Measurements from ENCODE around the gene DOK3.

Gene DOK3

GRCh38 chr5:177493795-177494345, 15.8 kb downstream of the DOK3 start:
- DNase-seq (ENCODE audit: insufficient read length, low spot score) (no peak), FAIRE-seq (no peak)
- no peak for TF ChIP-seq CTCF (IDR thresholded peaks at IDR 0.05; ENCODE audit: insufficient read depth, missing control alignments)

- TF ChIP-seq CTCF (IDR thresholded peaks at IDR 0.05; ENCODE audit: insufficient read depth, missing control alignments) = no peak
- no peak for FAIRE-seq
Observed at GRCh38 chr5:177492841-177493240, 16.8 kb downstream of the DOK3 start.

GRCh38 chr5:177491983-177492746, 17.5 kb downstream of the DOK3 start:
- FAIRE-seq (no peak), DNase-seq (ENCODE audit: insufficient read length, low spot score) (no peak)
- TF ChIP-seq CTCF (IDR thresholded peaks at IDR 0.05; ENCODE audit: insufficient read depth, missing control alignments) = no peak

More at GRCh38 chr5:177492841-177493240, 16.8 kb downstream of the DOK3 start:
- DNase-seq (ENCODE audit: insufficient read length, low spot score) = no peak

GRCh38 chr5:177491429-177491945, 18.1 kb downstream of the DOK3 start:
- peak; percentile 57 for DNase-seq (ENCODE audit: insufficient read length, low spot score)
- no peak for FAIRE-seq
- peak; percentile 21 for TF ChIP-seq CTCF (IDR thresholded peaks at IDR 0.05; ENCODE audit: insufficient read depth, missing control alignments)

- no peak for FAIRE-seq
- DNase-seq (ENCODE audit: insufficient read length, low spot score) = no peak
- TF ChIP-seq CTCF (IDR thresholded peaks at IDR 0.05; ENCODE audit: insufficient read depth, missing control alignments) = no peak
Observed at GRCh38 chr5:177490992-177491391, 18.6 kb downstream of the DOK3 start.

GRCh38 chr5:177490311-177490991, 19.2 kb downstream of the DOK3 start:
- DNase-seq (ENCODE audit: insufficient read length, low spot score) = no peak
- FAIRE-seq = no peak
- no peak for TF ChIP-seq CTCF (IDR thresholded peaks at IDR 0.05; ENCODE audit: insufficient read depth, missing control alignments)
